ENCODE measurements around the gene ETV6. TPM values are rescaled to one million over a fixed set of nuclear protein-coding genes. Genes with fewer than 3 reads are reported as not detected.

Gene ETV6
- total and polyA plus RNA-seq, 2 of the 8 experiments (the other 6 are each of a cell fraction or from before 2014, with no cell fraction given) = 5.5 to 23.9 TPM

GRCh38 chr12:11814374-11814773 lies 164.9 kb downstream of the ETV6 start:
- Histone ChIP-seq H3K4me2 (ENCODE audit: insufficient read depth in 1 of 2, low read depth in 2 of 2, low read length in 2 of 2) (no peak overlapping the region; a peak in 1 of 4 replicates), H3K27ac (ENCODE audit: low read depth, low read length) (no peak overlapping the region)
- POLR2A ChIA-PET (ENCODE audit: partially characterized antibody) = interaction anchor here (0.7 to 2.1 kb wide), 2 partner anchors 29 to 34 kb away, joined by 3 to 4 read pairs; no protein-coding TSS in a partner anchor
- TF ChIP-seq SP2 (IDR thresholded peaks at IDR 0.05; ENCODE audit: low read length) (no peak), CTCF (IDR thresholded peaks at IDR 0.05; ENCODE audit: control extremely low read depth in 1 of 3, insufficient read depth in 1 of 3, low read depth in 1 of 3, low read length in 3 of 3) (no peak), CHD1 (IDR thresholded peaks at IDR 0.05; ENCODE audit: low read depth, low read length) (no peak), KDM5A (IDR thresholded peaks at IDR 0.05; ENCODE audit: low read length) (no peak), RFX5 (IDR thresholded peaks at IDR 0.05; ENCODE audit: borderline replicate concordance, low read depth, low read length) (no peak), NANOG (IDR thresholded peaks at IDR 0.05; ENCODE audit: insufficient read depth, low read depth, low read length, poor library complexity, severe bottlenecking) (no peak), SRF (IDR thresholded peaks at IDR 0.05; ENCODE audit: low read depth, low read length) (no peak), ATF2 (IDR thresholded peaks at IDR 0.05; ENCODE audit: low read length) (no peak), RAD21 (IDR thresholded peaks at IDR 0.05 in 1 of 2, conservative IDR thresholded peaks at IDR 0.05 in 1 of 2; ENCODE audit: low read depth in 2 of 2, low read length in 2 of 2) (no peak)

More at GRCh38 chr12:11814374-11814773, 164.9 kb downstream of the ETV6 start:
- no peak overlapping the region for H2BK12ac ChIP-seq (ENCODE audit: low read depth, low read length)
- no peak overlapping the region for H3K4ac ChIP-seq (replicated peaks; ENCODE audit: insufficient read length, low read depth, low read length)
- no peak overlapping the region for H2AFZ ChIP-seq (ENCODE audit: low read length)
- H4K8ac ChIP-seq (ENCODE audit: extremely low read depth, insufficient read depth, low read length) = no peak overlapping the region
- H2BK15ac ChIP-seq (ENCODE audit: low read length) = no peak overlapping the region
- no peak overlapping the region for H4K91ac ChIP-seq (replicated peaks; ENCODE audit: insufficient read length, low read length)
- no peaks in the 10 kb centered on the region for H3K36me3 ChIP-seq (ENCODE audit: control insufficient read depth in 2 of 4, insufficient read depth in 4 of 4, low read length in 3 of 4)
- no peak overlapping the region for H3K9ac ChIP-seq (replicated peaks in 1 of 4; ENCODE audit: extremely low read depth in 1 of 4, low read depth in 3 of 4, low read length in 3 of 4)
- no peaks in the 10 kb centered on the region for H3K27me3 ChIP-seq (replicated peaks in 1 of 4; ENCODE audit: control insufficient read depth in 3 of 4, extremely low read depth in 1 of 4, insufficient read depth in 3 of 4, low read length in 3 of 4)
- H2BK120ac ChIP-seq (replicated peaks; ENCODE audit: low read depth, low read length) = no peak overlapping the region
- H3K23me2 ChIP-seq (ENCODE audit: low read depth, low read length) = no peaks in the 10 kb centered on the region
- H3K9me3 ChIP-seq (ENCODE audit: insufficient read depth in 2 of 2, low read depth in 1 of 2, low read length in 1 of 2) = no peaks in the 10 kb centered on the region
- H3K56ac ChIP-seq (replicated peaks; ENCODE audit: insufficient read length, low read depth, low read length) = no peak overlapping the region
- CTCF ChIA-PET (ENCODE audit: partially characterized antibody) = interaction anchor here (1.0 to 2.3 kb wide), 3 partner anchors 9 to 195 kb away, joined by 4 to 7 read pairs (median 6); no protein-coding TSS in a partner anchor
- H4K5ac ChIP-seq (ENCODE audit: insufficient read length, low read depth, low read length) = no peak overlapping the region
- H3K23ac ChIP-seq (ENCODE audit: insufficient read length) = no peak overlapping the region
- H2BK20ac ChIP-seq (ENCODE audit: low read length) = no peak overlapping the region
- WGBS, 2 experiments (ENCODE audit: extremely low coverage in 1 of 2, insufficient coverage in 1 of 2, insufficient read length in 1 of 2, insufficient replicate concordance in 2 of 2, low coverage in 1 of 2, low lambda C conversion rate in 2 of 2, missing lambda C conversion rate in 1 of 2) = 80% methylated on average over 3 of the region's 3 CpGs; no CpG with 5 or more reads in 1 of the 2 experiments
- H3K18ac ChIP-seq (ENCODE audit: extremely low read depth, low read length) = no peak overlapping the region
- H4K20me1 ChIP-seq (replicated peaks in 1 of 2; ENCODE audit: control insufficient read depth in 1 of 2, insufficient read depth in 2 of 2, low read length in 2 of 2) = no peaks in the 10 kb centered on the region
- no peak overlapping the region for H3K14ac ChIP-seq (ENCODE audit: insufficient read length)
- no peak overlapping the region for H2AK5ac ChIP-seq (ENCODE audit: low read depth, low read length)
- peaks cover 7 to 32% (median 23%) of the 10 kb centered on the region in 4 experiments for H3K4me1 ChIP-seq (replicated peaks in 1 of 4; ENCODE audit: control insufficient read depth in 3 of 4, insufficient read depth in 4 of 4, low read length in 3 of 4)
- DNase-seq (ENCODE audit: low read depth in 1 of 2, low spot score in 2 of 2) (no peak), FAIRE-seq (no peak)
- H3K79me1 ChIP-seq (ENCODE audit: low read depth, low read length) = no peaks in the 10 kb centered on the region; the same call in 1 of the 2 replicates
- no peak overlapping the region for H2BK5ac ChIP-seq (ENCODE audit: low read depth, low read length)
- H3K4me3 ChIP-seq (ENCODE audit: extremely low read depth in 1 of 4, insufficient read depth in 2 of 4, low read depth in 3 of 4, low read length in 4 of 4) = no peak overlapping the region
- H3K79me2 ChIP-seq (ENCODE audit: control insufficient read depth in 1 of 2, insufficient read depth in 2 of 2, low read length in 2 of 2) = no peaks in the 10 kb centered on the region

Measured in H1 (cell line).